Measurements from ENCODE around the gene AKAP14.

DNA sequence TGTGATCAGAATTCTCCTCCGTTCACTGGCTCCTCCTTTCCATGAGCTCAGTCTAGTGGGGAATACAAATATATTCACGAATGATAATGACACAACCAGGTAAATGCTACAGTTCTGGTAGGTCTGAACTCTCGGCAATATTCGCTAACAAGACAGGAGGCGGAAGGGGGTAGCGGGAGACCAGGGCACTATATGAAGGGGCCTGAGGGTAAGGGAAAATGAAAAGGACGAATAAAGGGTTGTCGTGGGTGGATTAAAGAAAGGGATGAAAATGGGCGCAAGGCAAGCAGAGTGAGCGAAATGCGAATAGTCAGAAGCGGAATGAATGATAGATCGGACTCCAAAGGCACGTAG, 47.1 kb downstream of the AKAP14 start:
- TF ChIP-seq, protein P1, sequence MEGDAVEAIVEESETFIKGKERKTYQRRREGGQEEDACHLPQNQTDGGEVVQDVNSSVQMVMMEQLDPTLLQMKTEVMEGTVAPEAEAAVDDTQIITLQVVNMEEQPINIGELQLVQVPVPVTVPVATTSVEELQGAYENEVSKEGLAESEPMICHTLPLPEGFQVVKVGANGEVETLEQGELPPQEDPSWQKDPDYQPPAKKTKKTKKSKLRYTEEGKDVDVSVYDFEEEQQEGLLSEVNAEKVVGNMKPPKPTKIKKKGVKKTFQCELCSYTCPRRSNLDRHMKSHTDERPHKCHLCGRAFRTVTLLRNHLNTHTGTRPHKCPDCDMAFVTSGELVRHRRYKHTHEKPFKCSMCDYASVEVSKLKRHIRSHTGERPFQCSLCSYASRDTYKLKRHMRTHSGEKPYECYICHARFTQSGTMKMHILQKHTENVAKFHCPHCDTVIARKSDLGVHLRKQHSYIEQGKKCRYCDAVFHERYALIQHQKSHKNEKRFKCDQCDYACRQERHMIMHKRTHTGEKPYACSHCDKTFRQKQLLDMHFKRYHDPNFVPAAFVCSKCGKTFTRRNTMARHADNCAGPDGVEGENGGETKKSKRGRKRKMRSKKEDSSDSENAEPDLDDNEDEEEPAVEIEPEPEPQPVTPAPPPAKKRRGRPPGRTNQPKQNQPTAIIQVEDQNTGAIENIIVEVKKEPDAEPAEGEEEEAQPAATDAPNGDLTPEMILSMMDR (IDR thresholded peaks at IDR 0.05; ENCODE audit: low read depth, low read length, missing input control) = no peak
- TF ChIP-seq EGR1 (IDR thresholded peaks at IDR 0.05; ENCODE audit: low read depth in 2 of 2) = no peak
- TF ChIP-seq, protein P2, sequence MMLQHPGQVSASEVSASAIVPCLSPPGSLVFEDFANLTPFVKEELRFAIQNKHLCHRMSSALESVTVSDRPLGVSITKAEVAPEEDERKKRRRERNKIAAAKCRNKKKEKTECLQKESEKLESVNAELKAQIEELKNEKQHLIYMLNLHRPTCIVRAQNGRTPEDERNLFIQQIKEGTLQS (IDR thresholded peaks at IDR 0.05) = no peak
- TF ChIP-seq, protein P3, sequence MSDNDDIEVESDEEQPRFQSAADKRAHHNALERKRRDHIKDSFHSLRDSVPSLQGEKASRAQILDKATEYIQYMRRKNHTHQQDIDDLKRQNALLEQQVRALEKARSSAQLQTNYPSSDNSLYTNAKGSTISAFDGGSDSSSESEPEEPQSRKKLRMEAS (IDR thresholded peaks at IDR 0.05) = no peak
- no peak for TF ChIP-seq GABPA (IDR thresholded peaks at IDR 0.05 in 1 of 2, conservative IDR thresholded peaks at IDR 0.05 in 1 of 2)
